ENCODE measurements around the gene POLR1D. TPM values are rescaled to one million over a fixed set of nuclear protein-coding genes. Genes with fewer than 3 reads are reported as not detected.

POLR1D gene
- total RNA-seq, 1 experiment from 2014 or later, result 198 TPM

DNA sequence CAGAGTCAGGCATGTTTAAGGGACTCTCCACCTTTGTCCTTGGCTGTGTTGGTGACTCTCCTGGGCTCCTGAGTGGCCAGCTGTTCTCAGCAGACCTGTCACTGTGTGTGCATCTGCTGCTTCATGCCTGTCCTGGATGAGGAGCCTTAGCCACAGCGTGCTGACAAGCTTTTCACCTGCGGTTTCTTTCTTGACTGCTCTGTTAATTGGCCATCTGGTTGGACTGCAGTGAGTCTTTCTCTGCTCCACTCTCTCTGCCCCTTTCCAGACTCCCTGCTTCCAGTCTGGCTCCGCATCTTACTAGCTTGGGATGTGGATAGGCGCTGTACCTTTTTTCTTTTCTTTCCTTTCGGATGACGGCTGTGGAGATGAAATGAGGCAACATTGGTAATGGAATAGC is 38.8 kb downstream of the POLR1D start:
- DNase-seq (ENCODE audit: low spot score) (no peak), ATAC-seq (no peak)
- ChIA-PET POLR2A (no interaction called here), CTCF (no interaction called here)
- no peak overlapping the region for H3K4me3 Mint-ChIP-seq
- no peak overlapping the region; the same call in 1 of the 2 replicates for H3K27ac Mint-ChIP-seq
- H3K4me1 Mint-ChIP-seq, result peaks cover 14% of the 10 kb centered on the region
- no peak for TF ChIP-seq CREB1 (CRISPR knock-in tag; IDR thresholded peaks at IDR 0.05)
- no peak for TF ChIP-seq TEAD4 (CRISPR knock-in tag; IDR thresholded peaks at IDR 0.05)
- no peak for TF ChIP-seq ZNF121 (CRISPR knock-in tag; IDR thresholded peaks at IDR 0.05)
- no peak for TF ChIP-seq CREM (CRISPR knock-in tag; IDR thresholded peaks at IDR 0.05)
- TF ChIP-seq GABPB1 (CRISPR knock-in tag; IDR thresholded peaks at IDR 0.05), result no peak
- TF ChIP-seq MYBL2 (CRISPR knock-in tag; IDR thresholded peaks at IDR 0.05), result no peak
- TF ChIP-seq NR3C1 (CRISPR knock-in tag; conservative IDR thresholded peaks at IDR 0.05; ENCODE audit: low read depth), result no peak
- no peak for TF ChIP-seq FOXP1 (CRISPR knock-in tag; IDR thresholded peaks at IDR 0.05; ENCODE audit: borderline replicate concordance)
- H3K27me3 Mint-ChIP-seq (ENCODE audit: low read depth), result no peaks in the 10 kb centered on the region
- H3K36me3 Mint-ChIP-seq, result peaks cover 1% of the 10 kb centered on the region; the same call in 1 of the 2 replicates
- no peaks in the 10 kb centered on the region for H3K9me3 Mint-ChIP-seq

DNA sequence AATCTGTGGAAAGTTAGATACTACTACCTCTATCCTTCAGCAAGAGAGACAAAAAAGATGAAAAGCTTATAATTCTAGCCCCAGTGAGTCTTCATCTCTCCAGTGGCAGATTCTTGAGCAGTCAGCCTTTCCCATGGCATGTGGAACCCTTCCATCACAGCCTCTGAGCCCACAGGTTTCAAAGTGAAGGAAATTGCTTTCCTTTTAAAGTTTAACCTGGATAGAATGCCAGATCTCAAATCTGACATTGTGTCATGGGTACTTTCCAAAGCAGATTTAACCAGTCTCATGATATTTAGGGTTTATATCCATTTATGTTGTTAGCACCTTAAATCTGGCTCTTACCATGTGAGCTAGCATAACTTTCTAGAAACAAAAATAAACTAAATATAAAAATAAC is 39.3 kb downstream of the POLR1D start:
- Mint-ChIP-seq H3K4me1 (peaks cover 14% of the 10 kb centered on the region), H3K4me3 (no peak overlapping the region), H3K9me3 (no peaks in the 10 kb centered on the region), H3K36me3 (peaks cover 3% of the 10 kb centered on the region; the same call in 1 of the 2 replicates), H3K27me3 (ENCODE audit: low read depth) (no peaks in the 10 kb centered on the region), H3K27ac (no peak overlapping the region)
- ATAC-seq, result no peak
- DNase-seq (ENCODE audit: low spot score), result no peak
- ChIA-PET POLR2A (no interaction called here), CTCF (interaction anchor here (3.7 kb wide), 1 partner anchor 165 kb away, joined by 24 read pairs; no protein-coding TSS in a partner anchor)
- TF ChIP-seq, protein P1, sequence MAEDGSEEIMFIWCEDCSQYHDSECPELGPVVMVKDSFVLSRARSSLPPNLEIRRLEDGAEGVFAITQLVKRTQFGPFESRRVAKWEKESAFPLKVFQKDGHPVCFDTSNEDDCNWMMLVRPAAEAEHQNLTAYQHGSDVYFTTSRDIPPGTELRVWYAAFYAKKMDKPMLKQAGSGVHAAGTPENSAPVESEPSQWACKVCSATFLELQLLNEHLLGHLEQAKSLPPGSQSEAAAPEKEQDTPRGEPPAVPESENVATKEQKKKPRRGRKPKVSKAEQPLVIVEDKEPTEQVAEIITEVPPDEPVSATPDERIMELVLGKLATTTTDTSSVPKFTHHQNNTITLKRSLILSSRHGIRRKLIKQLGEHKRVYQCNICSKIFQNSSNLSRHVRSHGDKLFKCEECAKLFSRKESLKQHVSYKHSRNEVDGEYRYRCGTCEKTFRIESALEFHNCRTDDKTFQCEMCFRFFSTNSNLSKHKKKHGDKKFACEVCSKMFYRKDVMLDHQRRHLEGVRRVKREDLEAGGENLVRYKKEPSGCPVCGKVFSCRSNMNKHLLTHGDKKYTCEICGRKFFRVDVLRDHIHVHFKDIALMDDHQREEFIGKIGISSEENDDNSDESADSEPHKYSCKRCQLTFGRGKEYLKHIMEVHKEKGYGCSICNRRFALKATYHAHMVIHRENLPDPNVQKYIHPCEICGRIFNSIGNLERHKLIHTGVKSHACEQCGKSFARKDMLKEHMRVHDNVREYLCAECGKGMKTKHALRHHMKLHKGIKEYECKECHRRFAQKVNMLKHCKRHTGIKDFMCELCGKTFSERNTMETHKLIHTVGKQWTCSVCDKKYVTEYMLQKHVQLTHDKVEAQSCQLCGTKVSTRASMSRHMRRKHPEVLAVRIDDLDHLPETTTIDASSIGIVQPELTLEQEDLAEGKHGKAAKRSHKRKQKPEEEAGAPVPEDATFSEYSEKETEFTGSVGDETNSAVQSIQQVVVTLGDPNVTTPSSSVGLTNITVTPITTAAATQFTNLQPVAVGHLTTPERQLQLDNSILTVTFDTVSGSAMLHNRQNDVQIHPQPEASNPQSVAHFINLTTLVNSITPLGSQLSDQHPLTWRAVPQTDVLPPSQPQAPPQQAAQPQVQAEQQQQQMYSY (CRISPR knock-in tag; IDR thresholded peaks at IDR 0.05), result no peak
- TF ChIP-seq, protein P2, sequence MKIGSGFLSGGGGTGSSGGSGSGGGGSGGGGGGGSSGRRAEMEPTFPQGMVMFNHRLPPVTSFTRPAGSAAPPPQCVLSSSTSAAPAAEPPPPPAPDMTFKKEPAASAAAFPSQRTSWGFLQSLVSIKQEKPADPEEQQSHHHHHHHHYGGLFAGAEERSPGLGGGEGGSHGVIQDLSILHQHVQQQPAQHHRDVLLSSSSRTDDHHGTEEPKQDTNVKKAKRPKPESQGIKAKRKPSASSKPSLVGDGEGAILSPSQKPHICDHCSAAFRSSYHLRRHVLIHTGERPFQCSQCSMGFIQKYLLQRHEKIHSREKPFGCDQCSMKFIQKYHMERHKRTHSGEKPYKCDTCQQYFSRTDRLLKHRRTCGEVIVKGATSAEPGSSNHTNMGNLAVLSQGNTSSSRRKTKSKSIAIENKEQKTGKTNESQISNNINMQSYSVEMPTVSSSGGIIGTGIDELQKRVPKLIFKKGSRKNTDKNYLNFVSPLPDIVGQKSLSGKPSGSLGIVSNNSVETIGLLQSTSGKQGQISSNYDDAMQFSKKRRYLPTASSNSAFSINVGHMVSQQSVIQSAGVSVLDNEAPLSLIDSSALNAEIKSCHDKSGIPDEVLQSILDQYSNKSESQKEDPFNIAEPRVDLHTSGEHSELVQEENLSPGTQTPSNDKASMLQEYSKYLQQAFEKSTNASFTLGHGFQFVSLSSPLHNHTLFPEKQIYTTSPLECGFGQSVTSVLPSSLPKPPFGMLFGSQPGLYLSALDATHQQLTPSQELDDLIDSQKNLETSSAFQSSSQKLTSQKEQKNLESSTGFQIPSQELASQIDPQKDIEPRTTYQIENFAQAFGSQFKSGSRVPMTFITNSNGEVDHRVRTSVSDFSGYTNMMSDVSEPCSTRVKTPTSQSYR (CRISPR knock-in tag; IDR thresholded peaks at IDR 0.05), result no peak
- TF ChIP-seq, protein P3, sequence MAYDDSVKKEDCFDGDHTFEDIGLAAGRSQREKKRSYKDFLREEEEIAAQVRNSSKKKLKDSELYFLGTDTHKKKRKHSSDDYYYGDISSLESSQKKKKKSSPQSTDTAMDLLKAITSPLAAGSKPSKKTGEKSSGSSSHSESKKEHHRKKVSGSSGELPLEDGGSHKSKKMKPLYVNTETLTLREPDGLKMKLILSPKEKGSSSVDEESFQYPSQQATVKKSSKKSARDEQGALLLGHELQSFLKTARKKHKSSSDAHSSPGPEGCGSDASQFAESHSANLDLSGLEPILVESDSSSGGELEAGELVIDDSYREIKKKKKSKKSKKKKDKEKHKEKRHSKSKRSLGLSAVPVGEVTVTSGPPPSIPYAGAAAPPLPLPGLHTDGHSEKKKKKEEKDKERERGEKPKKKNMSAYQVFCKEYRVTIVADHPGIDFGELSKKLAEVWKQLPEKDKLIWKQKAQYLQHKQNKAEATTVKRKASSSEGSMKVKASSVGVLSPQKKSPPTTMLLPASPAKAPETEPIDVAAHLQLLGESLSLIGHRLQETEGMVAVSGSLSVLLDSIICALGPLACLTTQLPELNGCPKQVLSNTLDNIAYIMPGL (CRISPR knock-in tag; IDR thresholded peaks at IDR 0.05), result no peak
- no peak for TF ChIP-seq NFYB (CRISPR knock-in tag; conservative IDR thresholded peaks at IDR 0.05; ENCODE audit: low read depth)
- no peak for TF ChIP-seq SOX15 (CRISPR knock-in tag; IDR thresholded peaks at IDR 0.05)
- TF ChIP-seq FOXP4 (CRISPR knock-in tag; IDR thresholded peaks at IDR 0.05), result no peak
- no peak for TF ChIP-seq AFF4 (CRISPR knock-in tag; IDR thresholded peaks at IDR 0.05; ENCODE audit: borderline replicate concordance)
- no peak for TF ChIP-seq JUN (CRISPR knock-in tag; IDR thresholded peaks at IDR 0.05)
- TF ChIP-seq SP1 (CRISPR knock-in tag; conservative IDR thresholded peaks at IDR 0.05), result no peak
- no peak for TF ChIP-seq MYBL2 (CRISPR knock-in tag; IDR thresholded peaks at IDR 0.05)
- TF ChIP-seq NFE2L1 (CRISPR knock-in tag; IDR thresholded peaks at IDR 0.05), result no peak
- TF ChIP-seq, protein P4, sequence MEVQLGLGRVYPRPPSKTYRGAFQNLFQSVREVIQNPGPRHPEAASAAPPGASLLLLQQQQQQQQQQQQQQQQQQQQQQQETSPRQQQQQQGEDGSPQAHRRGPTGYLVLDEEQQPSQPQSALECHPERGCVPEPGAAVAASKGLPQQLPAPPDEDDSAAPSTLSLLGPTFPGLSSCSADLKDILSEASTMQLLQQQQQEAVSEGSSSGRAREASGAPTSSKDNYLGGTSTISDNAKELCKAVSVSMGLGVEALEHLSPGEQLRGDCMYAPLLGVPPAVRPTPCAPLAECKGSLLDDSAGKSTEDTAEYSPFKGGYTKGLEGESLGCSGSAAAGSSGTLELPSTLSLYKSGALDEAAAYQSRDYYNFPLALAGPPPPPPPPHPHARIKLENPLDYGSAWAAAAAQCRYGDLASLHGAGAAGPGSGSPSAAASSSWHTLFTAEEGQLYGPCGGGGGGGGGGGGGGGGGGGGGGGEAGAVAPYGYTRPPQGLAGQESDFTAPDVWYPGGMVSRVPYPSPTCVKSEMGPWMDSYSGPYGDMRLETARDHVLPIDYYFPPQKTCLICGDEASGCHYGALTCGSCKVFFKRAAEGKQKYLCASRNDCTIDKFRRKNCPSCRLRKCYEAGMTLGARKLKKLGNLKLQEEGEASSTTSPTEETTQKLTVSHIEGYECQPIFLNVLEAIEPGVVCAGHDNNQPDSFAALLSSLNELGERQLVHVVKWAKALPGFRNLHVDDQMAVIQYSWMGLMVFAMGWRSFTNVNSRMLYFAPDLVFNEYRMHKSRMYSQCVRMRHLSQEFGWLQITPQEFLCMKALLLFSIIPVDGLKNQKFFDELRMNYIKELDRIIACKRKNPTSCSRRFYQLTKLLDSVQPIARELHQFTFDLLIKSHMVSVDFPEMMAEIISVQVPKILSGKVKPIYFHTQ (CRISPR knock-in tag; IDR thresholded peaks at IDR 0.05), result no peak
